GM12878 (cell line): ENCODE results near the gene MUC7.

Experiments used
- ATF2 ChIP-seq: IDR thresholded peaks from 2 replicates; pipeline ENCODE4 v1.6.1; 2012; ENCODE audit warnings: low read length, inconsistent platforms
- HDGF ChIP-seq: fragments of 450-650 bp; IDR thresholded peaks from 2 replicates; pipeline ENCODE4 v1.6.1; 2016; ENCODE audit warnings: antibody characterized with exemption
- LARP7 ChIP-seq: fragments of 450-650 bp; IDR thresholded peaks from 2 replicates; pipeline ENCODE4 v1.6.1; 2017; ENCODE audit warnings: mild to moderate bottlenecking
- SPI1 ChIP-seq: IDR thresholded peaks from 2 replicates; pipeline ENCODE4 v1.6.1; 2011; ENCODE audit warnings: low read depth, mild to moderate bottlenecking, low read length, moderate library complexity, borderline replicate concordance; ENCODE audit not compliant: insufficient read depth
- STAT3 ChIP-seq: IDR thresholded peaks from 2 replicates; pipeline ENCODE4 v1.6.1; 2011; ENCODE audit warnings: low read depth, low read length, improper control_type of control experiment
- TAF1 ChIP-seq: IDR thresholded peaks from 2 replicates; pipeline ENCODE4 v1.6.1; 2011; ENCODE audit warnings: mild to moderate bottlenecking, low read depth, low read length, borderline replicate concordance
- TF ChIP-seq, protein P1 (sequence below): fragments of 150-350 bp; IDR thresholded peaks from 2 replicates; pipeline ENCODE4 v1.6.1; 2016; ENCODE audit warnings: low read depth, low read length
- TF ChIP-seq, protein P2 (sequence below), 3 experiments: IDR thresholded peaks in 2 of 3; conservative IDR thresholded peaks in 1 of 3; 2 replicates each; pipeline ENCODE4 v1.5.1; 2011; ENCODE audit warnings: low read depth in 3 of 3, low read length in 3 of 3, mild to moderate bottlenecking in 3 of 3, control low read depth in 2 of 3, moderate library complexity in 2 of 3, inconsistent platforms in 1 of 3, mixed read lengths in 1 of 3; ENCODE audit not compliant: control insufficient read depth in 2 of 3, insufficient read depth in 1 of 3; ENCODE audit errors: extremely low read depth in 1 of 3
- TF ChIP-seq, protein P3 (sequence below): fragments of 450-650 bp; IDR thresholded peaks from 2 replicates; pipeline ENCODE4 v1.6.1; 2018; ENCODE audit warnings: mild to moderate bottlenecking, low read depth, moderate library complexity; ENCODE audit not compliant: partially characterized antibody

DNA sequence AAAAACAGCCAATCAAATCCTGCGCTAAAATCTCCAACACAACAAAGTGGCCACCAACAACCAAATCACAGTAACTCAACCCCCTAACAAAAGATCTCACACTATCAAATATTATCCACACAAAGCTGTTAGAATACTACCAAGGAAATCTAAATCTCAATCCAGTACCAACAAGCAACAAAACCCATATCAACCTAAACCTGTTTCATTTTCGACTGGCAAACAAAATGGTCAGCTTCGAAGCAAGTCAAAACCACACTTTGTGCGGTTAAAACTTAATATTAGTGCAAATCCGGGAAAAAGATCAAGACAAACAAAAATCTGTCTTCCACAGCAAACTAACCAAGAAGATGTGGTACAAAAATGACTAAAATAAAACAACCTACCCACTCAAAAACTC lies 28.7 kb upstream of the MUC7 start:
- TF ChIP-seq, protein P1, sequence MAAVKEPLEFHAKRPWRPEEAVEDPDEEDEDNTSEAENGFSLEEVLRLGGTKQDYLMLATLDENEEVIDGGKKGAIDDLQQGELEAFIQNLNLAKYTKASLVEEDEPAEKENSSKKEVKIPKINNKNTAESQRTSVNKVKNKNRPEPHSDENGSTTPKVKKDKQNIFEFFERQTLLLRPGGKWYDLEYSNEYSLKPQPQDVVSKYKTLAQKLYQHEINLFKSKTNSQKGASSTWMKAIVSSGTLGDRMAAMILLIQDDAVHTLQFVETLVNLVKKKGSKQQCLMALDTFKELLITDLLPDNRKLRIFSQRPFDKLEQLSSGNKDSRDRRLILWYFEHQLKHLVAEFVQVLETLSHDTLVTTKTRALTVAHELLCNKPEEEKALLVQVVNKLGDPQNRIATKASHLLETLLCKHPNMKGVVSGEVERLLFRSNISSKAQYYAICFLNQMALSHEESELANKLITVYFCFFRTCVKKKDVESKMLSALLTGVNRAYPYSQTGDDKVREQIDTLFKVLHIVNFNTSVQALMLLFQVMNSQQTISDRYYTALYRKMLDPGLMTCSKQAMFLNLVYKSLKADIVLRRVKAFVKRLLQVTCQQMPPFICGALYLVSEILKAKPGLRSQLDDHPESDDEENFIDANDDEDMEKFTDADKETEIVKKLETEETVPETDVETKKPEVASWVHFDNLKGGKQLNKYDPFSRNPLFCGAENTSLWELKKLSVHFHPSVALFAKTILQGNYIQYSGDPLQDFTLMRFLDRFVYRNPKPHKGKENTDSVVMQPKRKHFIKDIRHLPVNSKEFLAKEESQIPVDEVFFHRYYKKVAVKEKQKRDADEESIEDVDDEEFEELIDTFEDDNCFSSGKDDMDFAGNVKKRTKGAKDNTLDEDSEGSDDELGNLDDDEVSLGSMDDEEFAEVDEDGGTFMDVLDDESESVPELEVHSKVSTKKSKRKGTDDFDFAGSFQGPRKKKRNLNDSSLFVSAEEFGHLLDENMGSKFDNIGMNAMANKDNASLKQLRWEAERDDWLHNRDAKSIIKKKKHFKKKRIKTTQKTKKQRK, result no peak
- no peak for TF ChIP-seq HDGF
- TF ChIP-seq ATF2, result no peak
- TF ChIP-seq, protein P2, sequence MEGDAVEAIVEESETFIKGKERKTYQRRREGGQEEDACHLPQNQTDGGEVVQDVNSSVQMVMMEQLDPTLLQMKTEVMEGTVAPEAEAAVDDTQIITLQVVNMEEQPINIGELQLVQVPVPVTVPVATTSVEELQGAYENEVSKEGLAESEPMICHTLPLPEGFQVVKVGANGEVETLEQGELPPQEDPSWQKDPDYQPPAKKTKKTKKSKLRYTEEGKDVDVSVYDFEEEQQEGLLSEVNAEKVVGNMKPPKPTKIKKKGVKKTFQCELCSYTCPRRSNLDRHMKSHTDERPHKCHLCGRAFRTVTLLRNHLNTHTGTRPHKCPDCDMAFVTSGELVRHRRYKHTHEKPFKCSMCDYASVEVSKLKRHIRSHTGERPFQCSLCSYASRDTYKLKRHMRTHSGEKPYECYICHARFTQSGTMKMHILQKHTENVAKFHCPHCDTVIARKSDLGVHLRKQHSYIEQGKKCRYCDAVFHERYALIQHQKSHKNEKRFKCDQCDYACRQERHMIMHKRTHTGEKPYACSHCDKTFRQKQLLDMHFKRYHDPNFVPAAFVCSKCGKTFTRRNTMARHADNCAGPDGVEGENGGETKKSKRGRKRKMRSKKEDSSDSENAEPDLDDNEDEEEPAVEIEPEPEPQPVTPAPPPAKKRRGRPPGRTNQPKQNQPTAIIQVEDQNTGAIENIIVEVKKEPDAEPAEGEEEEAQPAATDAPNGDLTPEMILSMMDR (IDR thresholded peaks at IDR 0.05 in 2 of 3, conservative IDR thresholded peaks at IDR 0.05 in 1 of 3; ENCODE audit: control insufficient read depth in 2 of 3, extremely low read depth in 1 of 3, insufficient read depth in 1 of 3, low read depth in 3 of 3, low read length in 3 of 3), result no peak
- TF ChIP-seq, protein P3, sequence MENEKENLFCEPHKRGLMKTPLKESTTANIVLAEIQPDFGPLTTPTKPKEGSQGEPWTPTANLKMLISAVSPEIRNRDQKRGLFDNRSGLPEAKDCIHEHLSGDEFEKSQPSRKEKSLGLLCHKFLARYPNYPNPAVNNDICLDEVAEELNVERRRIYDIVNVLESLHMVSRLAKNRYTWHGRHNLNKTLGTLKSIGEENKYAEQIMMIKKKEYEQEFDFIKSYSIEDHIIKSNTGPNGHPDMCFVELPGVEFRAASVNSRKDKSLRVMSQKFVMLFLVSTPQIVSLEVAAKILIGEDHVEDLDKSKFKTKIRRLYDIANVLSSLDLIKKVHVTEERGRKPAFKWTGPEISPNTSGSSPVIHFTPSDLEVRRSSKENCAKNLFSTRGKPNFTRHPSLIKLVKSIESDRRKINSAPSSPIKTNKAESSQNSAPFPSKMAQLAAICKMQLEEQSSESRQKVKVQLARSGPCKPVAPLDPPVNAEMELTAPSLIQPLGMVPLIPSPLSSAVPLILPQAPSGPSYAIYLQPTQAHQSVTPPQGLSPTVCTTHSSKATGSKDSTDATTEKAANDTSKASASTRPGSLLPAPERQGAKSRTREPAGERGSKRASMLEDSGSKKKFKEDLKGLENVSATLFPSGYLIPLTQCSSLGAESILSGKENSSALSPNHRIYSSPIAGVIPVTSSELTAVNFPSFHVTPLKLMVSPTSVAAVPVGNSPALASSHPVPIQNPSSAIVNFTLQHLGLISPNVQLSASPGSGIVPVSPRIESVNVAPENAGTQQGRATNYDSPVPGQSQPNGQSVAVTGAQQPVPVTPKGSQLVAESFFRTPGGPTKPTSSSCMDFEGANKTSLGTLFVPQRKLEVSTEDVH, result no peak
- TF ChIP-seq TAF1, result no peak
- TF ChIP-seq LARP7, result no peak
- no peak for TF ChIP-seq STAT3
- TF ChIP-seq SPI1, result no peak
